ENCODE measurements around the gene GRIN2D.
"Not testable (repeated sequence)": the region's sequence is repeated elsewhere in the genome, so short reads cannot be mapped to it uniquely, and the experiment has no call there.

The GRIN2D gene

DNA sequence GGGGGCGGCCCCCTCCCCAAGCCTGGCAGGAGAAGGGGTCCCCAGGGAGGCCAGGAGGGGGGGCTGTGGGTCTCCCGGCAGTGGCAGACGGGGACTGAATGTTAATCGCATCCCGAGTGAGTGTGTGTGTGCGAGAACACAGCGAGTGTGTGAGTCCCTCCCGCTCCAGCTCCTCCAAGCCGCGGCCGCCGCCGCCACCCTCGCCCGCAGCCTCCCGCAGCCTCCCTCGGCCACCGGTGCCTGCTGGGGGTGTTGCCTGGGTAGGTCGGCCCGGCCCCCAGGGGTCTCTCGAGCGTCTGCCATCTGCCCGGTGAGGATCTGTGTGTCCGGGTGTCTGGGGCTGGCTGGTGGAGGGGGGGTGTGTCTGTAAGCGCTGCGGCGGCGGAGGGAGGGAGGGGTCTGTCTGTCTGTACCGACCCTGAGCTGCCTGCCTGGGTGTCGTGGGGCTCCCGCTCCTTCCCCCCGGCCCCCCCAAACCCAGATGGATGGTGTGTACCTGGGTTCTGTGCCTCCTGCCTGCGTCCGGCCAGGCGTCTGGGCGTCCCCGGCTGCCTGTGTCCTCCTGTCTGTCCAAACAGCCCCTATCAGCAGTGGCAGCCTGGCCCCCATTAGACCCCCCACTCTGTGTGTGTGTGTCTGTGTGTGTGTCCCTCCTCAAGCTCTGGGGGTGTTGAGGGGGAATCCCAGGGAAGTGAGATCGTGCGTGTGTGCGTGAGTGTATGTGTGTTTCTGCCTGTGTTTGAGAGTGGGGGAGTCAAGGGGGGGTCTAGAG lies at the start of gene GRIN2D:
TSS of gene GRIN2D (plus strand) at position 110 of the 772 bp plus-strand sequence. CDS start 4,725 bp downstream, outside the sequence.
- DNase-seq: no peak

DNA sequence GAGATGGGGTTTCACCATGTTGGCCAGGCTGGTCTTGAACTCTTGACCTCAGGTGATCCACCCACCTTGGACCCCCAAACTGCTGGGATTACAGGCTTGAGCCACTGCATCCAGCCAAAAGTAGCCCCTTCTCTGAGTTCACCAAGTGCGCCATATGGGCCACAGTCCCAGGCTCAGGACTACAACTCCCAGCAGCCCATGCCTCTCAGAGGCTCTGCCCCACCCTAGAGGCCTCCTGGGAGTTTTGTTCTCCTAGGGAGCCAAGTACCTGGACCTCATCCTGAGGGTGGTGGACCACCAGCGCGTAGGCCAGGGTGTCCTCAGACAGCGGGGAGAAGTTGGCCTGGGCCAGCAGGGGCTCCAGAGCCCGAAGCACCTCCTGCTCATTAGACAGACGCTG lies 48.6 kb upstream of the GRIN2D start:
- no peak for DNase-seq

DNA sequence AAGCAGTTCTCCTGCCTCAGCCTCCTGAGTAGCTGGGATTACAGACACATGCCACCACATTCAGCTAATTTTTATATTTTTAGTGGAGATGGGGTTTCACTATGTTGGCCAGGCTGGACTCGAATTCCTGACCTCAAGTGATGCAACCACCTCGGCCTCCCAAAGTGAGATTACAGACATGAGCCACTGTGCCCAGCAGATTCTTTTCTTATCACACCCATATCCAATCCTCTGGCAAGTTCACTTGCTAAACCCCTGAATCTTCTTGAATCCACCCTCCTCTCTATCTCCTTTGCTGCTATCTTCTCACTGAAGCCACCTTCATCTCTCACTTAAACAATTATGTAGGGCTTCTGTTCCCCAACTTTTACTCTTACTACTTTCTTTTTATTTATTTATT lies 47.3 kb upstream of the GRIN2D start:
- DNase-seq: no peak

DNA sequence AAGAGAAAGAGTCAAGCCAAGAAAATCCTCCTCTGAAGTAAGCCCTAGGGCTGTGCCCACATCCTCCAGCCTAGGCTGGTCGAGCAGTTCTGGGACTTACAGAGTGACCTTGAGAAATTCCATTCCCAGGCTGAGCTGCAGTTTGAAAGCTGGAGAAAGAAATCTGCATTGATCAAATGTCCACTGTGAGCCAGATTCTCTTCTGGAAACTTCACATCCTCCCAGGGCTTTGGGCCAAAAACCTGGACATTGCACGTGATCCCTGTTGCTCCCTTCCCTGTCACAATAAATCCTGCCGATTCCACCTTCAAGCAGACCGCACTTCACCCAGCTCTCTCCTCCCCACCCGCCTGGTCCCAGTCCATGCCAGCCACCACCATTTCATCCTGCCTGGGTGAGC lies 45.4 kb upstream of the GRIN2D start:
- no peak for DNase-seq

DNA sequence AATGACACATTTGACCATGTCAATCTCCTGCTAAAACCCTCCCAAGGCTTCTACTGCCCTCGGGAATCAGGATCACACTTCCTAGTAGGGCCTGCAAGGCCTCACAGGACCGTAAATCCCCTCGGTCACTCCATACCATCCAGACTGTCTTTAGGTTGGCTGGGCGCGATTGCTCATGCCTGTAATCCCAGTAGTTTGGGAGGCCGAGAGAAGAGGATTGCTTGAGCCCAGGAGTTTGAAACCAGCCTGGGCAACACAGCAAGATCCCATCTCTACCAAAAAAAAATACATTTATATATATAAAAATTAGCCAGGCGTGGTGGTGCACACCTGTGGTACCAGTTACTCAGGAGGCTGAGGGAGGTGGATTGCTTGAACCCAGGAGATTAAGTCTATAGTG lies 44.7 kb upstream of the GRIN2D start:
- no peak for DNase-seq

DNA sequence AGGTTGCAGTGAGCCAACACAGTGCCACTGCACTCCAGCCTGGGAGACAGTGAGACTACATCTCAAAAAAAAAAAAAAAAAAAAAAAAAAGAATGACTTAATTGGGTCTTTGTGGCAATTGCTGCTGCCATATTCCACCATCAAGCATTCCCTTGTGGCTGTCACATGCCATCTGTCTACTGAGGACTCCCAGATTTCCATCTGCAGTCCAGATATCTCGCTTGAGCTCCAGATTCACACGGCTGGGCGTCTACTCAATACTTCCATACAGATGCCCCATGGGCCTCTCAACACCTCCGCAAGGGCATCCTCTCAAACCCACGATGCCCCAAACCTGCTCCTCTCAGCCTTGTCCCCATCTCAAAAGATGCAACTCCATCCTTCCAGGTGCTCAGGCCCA lies 42.6 kb upstream of the GRIN2D start:
- DNase-seq: no peak

DNA sequence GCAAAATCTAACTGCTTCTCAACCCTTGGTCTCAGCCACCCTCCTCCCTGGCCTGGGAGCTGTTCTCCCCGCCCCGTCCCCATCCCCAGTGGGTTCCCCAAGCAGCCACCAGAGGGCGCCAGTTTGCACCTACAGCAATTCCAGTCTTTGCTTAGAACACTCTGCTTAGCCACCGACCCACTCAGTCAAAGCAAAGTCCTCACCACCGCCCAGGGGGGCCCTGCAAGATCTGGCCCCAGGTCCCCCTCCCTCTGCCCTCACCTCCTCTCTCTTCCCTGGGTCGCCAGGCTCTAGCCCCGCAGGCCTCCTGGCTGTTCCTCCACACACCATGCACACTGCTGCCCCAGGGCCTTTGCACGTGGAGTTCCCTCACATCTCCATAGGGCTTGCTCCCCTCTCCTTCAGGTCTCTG lies 42.1 kb upstream of the GRIN2D start:
- peak; percentile 16 for DNase-seq

DNA sequence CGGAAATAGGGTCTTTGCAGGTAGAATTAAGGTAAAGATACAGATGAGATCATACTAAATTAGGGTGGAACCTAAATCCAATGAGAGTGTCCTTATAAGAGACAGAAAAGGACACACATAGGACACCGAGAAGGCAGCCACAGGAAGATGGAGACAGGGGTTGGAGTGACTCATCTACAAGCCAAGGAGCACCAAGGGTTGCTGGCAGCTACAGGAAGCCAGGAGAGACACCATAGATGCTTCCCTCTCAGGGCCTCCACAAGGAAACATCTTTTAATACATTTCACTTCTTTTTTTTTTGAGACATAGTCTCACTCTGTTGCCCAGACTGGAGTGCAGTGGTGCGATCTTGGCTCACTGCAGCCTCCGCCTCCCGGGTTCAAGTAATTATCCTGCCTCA lies 39.8 kb upstream of the GRIN2D start:
- no peak for DNase-seq

DNA sequence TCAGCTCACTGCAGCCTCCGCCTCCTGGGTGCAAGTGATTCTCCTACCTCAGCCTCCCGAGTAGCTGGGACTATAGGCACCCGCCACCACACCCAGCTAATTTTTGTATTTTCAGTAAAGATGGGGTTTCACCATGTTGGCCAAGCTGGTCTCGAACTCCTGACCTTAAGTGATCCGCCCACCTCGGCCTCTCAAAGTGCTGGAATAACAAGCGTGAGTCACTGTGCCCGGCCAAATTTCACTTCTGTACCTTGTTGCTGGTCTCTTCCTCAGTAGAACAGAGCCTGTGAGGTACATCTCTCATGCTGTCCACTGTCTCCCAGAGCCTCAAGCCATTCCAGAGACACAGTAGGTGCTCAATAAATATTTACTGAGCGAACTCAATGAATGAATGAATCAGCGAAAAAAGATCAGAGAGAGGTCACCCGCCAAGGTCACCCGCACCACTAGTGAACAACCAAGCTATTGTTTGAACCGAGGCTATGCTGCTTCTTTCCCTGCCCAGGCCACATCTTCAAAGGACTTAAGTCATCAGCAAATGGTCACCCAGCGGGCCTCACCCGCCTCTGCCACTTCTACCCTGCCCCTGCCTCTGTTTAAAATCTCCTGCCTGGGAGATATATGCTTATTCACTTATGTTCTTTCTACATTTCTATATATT lies 39.0 kb upstream of the GRIN2D start:
- DNase-seq: no peak

DNA sequence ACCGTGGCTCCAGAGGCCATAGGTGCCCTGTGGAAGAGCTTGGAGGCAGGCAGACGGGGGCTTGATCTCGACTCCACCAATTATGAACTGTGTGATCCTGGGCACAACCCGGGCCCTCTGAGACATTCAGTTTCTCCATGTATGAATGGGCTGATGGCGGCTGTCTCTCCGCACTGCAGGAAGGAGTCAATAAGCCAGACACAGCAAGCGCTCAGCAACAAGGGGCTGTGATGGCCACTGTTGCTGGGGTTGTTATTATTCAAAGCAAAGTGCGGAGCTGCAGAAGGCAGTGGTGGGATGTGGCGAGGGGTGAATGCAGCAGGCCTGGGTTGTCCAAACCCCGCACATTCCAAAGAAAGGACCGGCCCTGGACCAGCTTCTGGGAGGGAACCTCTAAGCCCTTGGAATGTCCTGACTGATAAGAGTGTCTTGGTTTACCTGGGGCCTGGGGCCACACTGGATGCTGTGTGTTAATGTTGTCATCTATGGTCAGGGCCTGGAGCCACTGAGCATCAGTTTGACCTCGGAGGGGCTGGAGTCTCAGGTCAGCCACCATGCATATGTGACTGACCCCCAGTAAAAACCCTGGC lies 38.0 kb upstream of the GRIN2D start:
- DNase-seq: no peak

DNA sequence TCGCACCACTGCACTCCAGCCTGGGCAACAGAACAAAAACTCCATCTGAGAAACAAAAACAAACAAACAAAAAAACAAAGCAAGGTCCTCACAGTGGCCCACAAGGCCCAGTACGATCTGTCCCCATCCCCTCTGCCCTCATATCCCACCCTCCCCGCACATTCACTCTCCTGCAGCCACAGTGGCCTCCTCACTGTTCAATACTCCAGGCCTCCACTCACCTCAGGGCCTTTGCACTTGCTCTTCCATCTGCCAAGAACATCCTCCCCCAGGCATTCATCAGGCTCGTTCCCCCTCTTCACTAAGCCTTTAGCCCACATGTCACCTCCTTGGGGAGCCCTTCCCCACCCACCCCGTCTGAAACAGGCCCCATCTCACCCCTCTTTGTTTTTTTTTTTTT lies 34.3 kb upstream of the GRIN2D start:
- DNase-seq: no peak

DNA sequence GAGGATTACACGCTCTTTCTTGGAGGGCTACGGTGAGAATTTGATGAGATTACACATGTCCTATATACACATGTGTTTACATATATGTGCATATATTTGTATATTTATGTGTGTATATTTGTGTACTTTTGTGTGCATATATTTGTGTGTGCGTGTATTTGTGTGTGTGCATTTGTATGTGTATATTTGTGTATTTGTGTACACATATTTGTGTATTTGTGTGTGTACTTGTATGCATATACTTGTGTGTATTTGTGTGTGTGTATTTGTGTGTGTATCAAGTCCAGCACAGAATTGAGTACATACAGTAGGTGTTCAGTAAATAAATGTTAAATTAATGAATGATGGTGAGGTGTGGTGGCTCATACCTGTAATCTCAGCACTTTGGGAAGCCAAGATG lies 31.6 kb upstream of the GRIN2D start:
- DNase-seq: no peak

DNA sequence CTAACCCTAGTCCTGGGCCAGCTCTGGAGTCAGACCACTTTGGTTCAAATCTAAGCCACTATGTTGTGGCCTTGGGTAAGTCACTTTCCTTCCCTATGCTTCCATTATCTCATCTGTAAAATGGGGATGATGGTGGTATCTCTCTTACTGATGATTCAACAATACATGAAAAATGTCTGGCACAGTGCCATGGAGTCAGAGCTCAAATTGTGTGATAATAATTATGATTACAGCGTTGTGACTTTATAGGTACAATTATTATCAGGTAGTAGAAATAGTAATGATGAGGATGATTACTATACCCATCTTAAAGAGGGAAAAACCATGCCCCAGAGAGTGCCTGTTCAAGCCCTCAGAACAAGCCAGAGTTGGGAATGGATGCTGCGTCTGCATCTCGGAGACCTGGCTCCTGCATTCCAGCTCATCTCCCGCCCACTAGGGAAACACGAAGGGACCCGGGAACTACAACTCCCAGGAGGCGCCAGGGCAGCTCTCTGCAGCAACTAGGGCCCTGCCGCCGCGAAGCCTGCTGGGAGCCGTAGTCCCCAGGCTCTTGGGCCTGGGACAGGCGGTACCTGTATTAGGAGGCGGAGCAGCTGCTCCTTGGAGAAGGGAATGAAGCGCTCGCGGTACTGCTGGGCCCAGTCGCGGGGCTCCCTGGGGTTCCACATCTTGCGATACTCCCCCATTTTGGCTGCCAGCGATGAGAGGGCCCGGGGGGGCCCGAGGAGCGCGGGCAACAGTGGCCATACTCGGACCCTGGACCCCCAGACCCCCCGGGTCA lies 30.6 kb upstream of the GRIN2D start:
- DNase-seq: peak; percentile 96

DNA sequence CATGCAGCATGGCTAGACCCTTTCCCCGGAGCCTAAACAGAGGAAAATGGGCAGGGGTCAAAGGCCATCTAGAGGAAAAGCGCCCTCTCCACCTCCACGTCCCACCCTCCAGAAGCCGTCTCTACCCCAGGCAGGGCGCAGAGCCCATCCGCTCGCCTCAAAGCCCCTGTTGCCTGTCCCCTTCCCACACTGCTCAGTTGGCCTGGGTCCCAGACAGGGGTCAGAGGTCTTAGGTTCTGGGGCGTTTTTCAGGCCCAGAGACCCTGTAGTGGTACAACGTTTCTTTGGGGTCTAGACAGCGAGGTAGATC lies 30.0 kb upstream of the GRIN2D start:
- no peak for DNase-seq

DNA sequence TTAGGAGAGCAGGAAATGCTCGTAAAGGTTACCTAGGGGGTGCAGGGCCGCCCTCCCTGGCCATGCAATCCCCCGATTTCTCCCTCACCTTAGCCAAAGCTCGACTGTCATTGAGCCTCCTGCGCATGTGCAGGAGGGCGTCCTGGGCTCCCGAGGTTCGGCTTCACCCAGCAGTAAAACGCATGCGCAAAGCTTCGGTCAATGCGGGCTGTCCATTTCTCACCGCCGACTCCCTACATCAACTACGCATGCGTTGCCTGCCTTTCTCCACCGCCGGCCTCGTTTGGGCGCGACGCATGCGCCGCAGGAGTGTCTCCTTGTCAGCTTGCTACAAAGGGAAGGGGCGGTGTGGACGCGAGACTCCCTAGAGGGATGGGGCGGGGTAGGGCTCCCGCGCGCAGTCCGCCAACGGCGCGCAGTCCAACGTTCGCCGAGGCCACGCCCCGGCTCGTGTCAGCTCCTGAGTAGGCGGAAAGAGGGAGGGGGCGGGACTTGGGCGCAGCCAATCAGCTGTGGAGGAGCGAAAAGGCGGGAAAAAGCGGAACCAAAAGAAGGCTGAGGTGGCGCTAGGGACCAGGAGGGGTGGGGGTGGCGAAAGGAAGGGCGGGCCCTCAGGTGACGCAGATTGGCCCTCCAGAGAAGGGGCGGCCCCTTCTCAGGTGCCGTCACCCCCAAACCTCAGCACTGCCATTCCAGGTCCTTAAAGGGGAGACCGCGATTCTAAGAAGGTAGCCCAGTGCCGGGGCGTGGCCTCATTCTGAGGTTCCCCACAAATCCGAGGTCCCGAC lies 29.5 kb upstream of the GRIN2D start, which contains the start of the genes SYNGR4 and TMEM143:
TSS of gene SYNGR4 (plus strand) at position 558 of the 788 bp plus-strand sequence. CDS start 1,476 bp downstream, outside the sequence.
TSS of gene TMEM143 (minus strand) at position 131 of the 788 bp plus-strand sequence. CDS start at position 111, 20 bp downstream.
- DNase-seq: peak; percentile 99

DNA sequence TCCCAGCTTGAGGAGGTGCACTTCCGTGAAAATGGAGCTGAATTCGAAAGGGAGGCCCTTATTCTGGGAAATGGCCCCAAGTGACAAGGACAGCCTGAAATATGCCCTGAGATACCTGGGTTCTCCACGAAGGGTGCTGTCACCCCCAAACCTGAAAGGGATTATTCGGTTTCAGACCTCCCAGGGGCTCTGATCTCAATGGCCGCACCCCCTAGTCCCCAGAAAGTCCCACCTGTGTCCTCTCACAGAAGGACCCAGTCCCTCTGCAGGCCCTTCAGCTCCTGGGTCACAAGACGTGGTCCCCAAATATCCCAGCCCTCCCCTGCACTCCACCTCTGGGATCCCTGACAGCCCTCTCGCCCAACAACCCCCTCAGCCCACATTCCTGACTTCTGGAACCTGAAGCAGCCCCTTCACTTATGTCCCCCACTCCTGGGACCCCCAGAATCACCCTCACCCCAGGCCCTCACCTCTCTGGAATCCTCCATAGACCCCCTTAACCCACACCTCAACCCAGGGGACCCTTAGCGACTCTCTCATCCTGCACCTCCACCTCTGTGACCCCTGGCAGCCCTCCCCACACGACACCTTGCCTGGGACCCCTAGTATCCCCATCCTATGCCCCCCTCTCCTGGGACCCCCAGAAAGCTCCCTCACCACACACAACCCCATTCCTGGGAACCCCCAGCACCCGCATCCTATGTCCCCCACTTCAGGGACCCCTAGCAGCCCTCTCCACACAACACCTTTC lies 28.7 kb upstream of the GRIN2D start:
- no peak for DNase-seq

DNA sequence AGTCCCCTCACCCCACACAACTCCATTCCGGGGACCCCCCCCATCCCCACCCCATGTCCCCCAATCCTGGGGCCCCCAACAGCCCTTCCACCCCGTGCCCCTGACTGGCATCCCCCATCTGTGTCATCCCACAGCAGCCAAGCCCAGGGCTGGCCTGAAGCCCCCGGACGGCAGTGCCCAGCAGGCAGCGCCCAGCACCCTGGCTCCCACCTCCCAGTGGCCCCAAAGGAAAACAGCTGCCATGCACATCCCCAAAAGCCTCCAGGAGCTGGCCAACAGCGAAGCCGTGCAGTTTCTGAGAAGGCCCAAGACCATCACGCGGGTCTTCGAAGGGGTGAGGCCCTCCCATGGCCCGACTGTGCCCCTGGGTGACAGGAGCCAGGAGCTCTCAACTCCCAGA lies 27.9 kb upstream of the GRIN2D start:
- DNase-seq: no peak

DNA sequence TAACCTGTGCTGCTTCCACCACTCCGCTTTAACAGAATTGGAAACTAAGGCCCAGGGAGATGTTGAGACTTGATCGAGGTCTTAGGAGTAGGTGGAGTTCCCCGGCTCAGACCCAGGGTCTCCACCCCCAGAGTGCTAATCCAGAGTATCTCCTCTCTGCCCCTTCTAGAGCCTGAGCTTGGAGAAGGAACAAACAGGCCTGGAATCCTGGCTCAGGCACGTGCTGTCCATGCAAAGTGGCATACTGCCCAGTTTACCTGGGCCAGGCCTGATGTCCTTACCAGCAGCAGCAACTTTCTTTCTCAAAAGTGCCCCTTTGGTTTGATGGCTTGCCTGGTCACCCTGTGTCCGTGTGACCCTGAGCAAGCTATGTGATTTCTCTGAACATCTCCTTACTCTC lies 25.6 kb upstream of the GRIN2D start:
- DNase-seq: no peak

DNA sequence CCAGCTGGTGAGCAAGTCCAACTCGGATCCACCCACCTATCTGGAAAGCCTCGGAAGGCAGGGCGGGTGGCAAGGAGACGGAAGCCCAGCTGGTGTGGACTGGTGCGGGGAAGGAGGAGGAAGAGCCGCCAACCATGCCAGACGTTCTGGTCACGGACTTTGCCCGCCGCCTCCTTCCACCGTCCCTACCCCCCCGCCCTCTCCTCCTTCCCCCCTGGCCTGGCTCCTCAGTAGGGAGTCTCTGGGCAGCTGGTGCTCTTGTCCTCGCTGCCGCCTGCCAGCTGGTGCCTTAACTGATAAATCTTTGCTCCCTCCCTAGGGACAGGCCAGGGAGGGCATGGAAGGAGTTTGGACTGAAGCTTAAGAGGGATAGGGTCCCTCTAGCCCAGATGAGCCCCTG lies 24.5 kb upstream of the GRIN2D start:
- no peak for DNase-seq

DNA sequence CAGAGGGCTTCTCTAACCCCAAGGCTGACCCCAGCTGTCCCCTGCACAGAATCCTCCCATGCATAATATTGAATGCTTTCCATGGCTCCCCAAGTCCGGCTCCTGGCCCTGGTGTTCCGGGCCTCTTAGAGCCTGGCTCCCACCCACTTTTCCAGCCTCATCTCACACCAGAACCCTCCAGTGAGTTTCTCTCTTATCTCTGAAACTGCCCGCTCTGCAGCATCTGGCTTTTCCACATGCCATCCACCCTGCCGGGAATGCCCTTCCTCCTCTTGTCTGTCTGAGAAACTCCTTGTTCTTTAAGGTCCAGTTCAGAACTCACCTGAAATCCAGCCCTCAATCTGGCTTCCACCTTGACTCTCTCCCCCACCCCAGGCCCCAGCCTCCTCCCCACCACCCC lies 22.5 kb upstream of the GRIN2D start:
- DNase-seq: no peak

DNA sequence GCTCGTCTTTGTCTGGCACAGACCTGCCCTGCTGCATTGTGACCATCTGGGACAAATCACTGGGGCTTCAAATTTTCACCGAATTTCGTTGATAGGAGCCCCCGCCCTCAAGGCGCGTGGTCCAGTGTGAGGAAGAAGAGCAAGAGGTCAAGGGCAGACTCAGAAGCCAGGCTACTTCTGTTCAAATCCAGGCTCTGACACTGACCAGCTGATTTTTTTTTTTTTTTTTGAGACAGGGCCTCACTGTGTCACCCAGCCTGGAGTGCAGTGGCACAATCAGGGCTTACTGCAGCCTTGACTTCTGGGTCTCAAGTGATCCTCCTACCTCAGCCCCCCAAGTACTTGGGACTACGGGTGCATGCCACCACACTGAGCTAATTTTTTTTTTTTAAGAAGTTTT lies 22.1 kb upstream of the GRIN2D start:
- DNase-seq: no peak

DNA sequence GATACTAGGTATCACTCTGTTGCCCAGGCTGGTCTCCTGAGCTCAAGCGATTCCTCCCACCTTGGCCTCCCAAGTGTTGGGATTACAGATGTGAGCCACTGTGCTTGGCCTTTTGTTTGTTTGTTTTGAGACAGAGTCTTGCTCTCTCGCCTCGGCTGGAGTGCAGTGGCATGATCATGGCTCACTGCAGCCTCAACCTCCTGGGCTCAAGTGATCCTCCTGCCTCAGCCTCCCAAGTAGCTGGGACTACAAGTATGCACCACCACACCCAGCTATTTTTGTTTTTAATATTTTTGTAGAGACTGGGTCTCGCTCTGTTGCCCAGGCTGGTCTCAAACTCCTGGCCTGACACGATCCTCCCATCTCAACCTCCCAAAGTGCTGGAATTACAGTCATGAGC lies 21.7 kb upstream of the GRIN2D start:
- DNase-seq: not testable (repeated sequence)

Measured in NCI-H2029 (cell line).